AG09309 (cell line): ENCODE data around the gene TSPAN18.

Experiments used
- DNase-seq: peaks from one replicate; pipeline ENCODE4 v3.0.0-alpha.2; 2010; ENCODE audit warnings: low read depth
- H3K4me3 ChIP-seq: 2 replicates; pipeline ENCODE4 v1.5.1; 2011; ENCODE audit warnings: mild to moderate bottlenecking, low read depth, low read length, moderate library complexity; ENCODE audit not compliant: control insufficient read depth
- TF ChIP-seq, protein P1 (sequence below): IDR thresholded peaks from 2 replicates; pipeline ENCODE4 v1.5.1; 2011; ENCODE audit warnings: mild to moderate bottlenecking, low read depth, low read length, inconsistent platforms; ENCODE audit not compliant: insufficient read depth, control insufficient read depth; ENCODE audit errors: missing control alignments

The TSPAN18 gene

DNA sequence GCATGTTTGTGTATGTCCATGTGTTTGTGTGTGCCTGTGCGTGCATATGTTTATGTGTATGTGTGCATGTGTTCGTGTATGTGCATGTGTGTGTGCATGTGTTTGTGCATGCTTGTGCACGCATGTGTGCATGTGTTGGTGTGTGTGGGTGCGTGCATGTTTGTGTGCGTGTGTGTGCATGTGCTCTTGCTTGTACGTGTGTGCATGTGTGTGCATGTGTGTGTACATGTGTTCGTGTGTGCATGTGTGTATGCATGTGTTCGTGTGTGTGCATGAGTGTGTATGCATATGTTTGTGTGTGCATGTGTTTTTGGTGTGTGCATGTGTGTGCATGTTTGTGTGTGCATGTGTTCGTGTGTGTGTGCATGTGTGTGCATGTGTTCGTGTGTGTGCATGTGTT, 63.4 kb downstream of the TSPAN18 start:
- DNase-seq: no peak
- H3K4me3 ChIP-seq: no peak overlapping the region
- TF ChIP-seq, protein P1, sequence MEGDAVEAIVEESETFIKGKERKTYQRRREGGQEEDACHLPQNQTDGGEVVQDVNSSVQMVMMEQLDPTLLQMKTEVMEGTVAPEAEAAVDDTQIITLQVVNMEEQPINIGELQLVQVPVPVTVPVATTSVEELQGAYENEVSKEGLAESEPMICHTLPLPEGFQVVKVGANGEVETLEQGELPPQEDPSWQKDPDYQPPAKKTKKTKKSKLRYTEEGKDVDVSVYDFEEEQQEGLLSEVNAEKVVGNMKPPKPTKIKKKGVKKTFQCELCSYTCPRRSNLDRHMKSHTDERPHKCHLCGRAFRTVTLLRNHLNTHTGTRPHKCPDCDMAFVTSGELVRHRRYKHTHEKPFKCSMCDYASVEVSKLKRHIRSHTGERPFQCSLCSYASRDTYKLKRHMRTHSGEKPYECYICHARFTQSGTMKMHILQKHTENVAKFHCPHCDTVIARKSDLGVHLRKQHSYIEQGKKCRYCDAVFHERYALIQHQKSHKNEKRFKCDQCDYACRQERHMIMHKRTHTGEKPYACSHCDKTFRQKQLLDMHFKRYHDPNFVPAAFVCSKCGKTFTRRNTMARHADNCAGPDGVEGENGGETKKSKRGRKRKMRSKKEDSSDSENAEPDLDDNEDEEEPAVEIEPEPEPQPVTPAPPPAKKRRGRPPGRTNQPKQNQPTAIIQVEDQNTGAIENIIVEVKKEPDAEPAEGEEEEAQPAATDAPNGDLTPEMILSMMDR: no peak

DNA sequence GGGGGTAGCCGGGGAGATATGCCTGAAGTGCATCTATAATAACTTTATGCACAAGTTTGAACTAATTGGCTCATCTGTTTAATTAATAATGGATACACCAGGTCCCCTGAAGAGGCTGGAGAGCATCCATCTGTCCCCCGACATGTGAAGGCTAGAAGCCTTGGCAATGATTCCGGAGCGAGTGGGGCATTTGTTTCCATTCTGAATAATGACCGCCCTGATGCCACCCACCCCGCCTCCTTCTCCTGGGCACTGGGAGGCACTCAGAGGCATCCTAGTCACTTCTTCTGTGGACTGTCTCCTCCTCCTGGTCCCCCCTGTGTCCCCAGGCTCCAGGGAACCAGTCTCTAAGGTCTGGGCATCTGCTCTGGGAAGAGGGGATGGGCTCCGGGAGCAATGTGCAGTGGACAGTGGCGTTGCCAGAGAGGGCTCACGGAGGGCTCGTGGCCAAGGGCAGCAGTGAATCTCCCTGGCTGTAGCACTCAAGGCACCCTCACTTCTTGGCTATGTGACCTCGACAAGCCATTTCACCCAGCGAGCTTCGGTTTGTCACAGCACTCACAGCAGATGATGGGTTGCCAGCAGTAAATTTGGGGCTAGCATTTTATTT, 64.7 kb downstream of the TSPAN18 start:
- DNase-seq: no peak
- no peak overlapping the region for H3K4me3 ChIP-seq
- TF ChIP-seq, protein P1: no peak

DNA sequence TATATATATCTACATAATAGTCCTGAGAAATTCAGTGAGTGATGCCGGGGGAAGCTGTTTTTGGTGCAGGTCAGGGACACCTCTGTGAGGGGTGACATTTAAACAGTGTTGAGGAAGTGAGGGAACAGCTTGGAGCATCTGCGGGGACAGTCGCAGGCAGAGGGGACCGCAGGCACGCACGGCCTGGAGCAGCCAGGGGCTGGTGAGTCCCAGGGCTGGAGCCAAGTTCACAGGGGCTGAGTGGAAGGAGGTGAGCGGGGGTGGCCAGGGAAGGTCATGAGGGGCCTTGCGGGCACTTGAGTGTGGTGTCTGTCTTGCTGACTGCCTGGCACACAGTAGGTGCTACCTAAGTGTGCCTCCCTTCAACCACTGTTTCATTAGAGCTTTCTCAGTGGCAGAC, 65.4 kb downstream of the TSPAN18 start:
- no peak overlapping the region for H3K4me3 ChIP-seq
- TF ChIP-seq, protein P1: no peak
- DNase-seq: no peak

DNA sequence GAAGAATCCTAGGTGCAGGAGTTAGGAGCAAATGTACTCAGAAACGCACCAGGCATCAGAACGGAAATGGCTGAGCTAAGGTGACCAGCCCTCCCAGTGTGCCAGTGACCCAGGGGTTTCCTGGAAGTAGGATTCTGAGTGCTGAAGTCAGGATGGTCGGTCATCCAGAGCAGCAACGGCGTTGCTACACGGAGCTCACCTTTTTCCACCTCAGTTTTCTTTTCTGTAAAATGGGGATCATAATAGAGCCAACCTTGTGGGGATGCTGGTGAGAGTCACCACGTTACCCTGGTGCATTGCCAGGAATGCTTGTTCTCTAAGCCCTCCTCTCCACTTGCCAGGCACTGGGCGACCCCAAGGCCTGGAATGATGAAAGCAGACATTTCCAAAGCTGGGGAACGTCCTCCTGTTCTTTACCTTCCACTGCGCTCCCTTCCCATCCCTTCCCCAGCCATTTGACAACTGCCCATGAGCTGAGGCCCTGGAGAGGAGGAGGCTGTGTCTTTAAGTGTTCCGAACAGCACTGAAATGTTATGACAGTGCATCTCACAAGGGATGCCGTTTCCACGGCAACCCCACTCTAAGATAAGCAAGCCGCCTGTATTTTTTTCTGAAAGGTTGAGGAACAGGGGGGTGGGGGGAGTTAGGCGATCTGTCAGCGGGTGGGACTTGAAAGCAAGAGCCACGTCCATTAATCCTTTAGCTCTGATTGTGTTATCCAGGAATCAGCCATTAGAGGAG, 66.8 kb downstream of the TSPAN18 start:
- TF ChIP-seq, protein P1: no peak
- no peak overlapping the region for H3K4me3 ChIP-seq
- no peak for DNase-seq

DNA sequence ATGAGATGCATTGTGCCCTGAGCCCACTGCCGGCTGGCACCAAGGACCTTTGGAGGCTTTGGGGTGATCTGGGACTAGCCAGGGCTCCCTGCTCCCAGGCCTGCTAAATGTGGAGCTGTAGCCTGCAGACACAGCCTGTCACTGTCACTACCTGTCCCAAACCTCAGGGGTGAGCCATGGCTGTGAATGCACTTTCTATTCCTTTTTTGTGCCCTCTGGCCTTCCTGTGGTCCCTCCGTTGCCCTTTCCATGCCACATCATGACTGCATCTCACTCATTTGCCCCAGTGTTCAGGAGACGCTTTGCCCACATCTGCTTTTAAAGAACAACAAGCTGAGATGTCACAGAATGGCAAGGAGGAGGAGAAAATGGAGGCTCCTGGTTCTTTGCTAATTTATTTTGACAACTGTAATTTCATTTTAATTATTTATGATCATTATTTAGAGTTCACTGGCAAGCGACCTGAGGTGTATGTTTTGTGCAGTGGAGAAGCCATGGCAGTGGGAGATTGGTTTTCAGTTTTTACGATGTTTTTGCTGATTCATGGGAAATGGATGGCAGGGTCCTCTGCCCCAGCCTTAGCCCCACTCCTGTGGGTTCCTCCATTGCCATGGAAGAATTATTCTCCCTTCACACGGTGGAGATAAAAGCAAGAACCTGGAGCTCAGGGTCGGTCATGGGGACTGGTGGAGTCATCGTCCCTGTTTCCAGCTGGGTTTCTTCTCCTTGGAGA, 69.2 kb downstream of the TSPAN18 start:
- TF ChIP-seq, protein P1: no peak
- H3K4me3 ChIP-seq: no peak overlapping the region
- no peak for DNase-seq

DNA sequence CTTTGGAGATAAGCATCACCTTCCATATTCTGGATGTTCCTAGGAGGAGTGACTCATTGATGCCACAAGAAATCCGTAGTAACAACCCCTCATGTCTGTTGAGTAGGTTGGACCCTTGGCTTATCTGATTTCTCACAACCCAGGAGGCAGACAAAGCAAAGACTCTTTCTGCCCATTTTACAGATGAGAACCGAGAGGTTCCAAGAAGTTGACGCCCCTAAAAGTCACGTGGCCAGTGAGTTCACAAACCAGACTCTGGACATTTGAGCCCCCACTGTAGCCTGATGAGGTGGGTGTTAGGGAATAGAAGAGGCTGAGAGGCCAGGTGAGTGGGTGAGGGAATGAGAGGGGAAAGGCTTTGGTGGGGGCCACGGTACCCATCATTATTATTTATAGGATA, 70.3 kb downstream of the TSPAN18 start:
- no peak overlapping the region for H3K4me3 ChIP-seq
- TF ChIP-seq, protein P1: no peak
- no peak for DNase-seq
